RWPE2 (cell line): ENCODE data around the gene TNKS1BP1.

Experiments used
- ATAC-seq: fragments of 200-7000 bp; cut with Tn5 transposase; 3 replicates; pipeline ENCODE4 v1.9.1; 2021; ENCODE audit warnings: low read depth
- DNase-seq: peaks from one replicate; pipeline ENCODE4 v3.0.0-alpha.2; 2020; ENCODE audit warnings: low spot score
- H3K27ac ChIP-seq: fragments of 450-650 bp; 2 replicates; pipeline ENCODE4 v1.5.1; 2017; ENCODE audit warnings: mild to moderate bottlenecking; ENCODE audit not compliant: poor library complexity, severe bottlenecking
- H3K27me3 ChIP-seq: fragments of 250-450 bp; sonication (Bioruptor Pico); 2 replicates; pipeline ENCODE4 v1.5.1; 2021; ENCODE audit warnings: mild to moderate bottlenecking, moderate library complexity; ENCODE audit not compliant: insufficient read depth, poor library complexity, severe bottlenecking
- H3K36me3 ChIP-seq: fragments of 250-450 bp; sonication (Bioruptor Pico); 2 replicates; pipeline ENCODE4 v1.5.1; 2020; ENCODE audit warnings: low read depth, mild to moderate bottlenecking, moderate library complexity
- H3K4me1 ChIP-seq: fragments of 250-450 bp; sonication (Bioruptor Pico); 2 replicates; pipeline ENCODE4 v1.5.1; 2021; ENCODE audit warnings: mild to moderate bottlenecking, moderate library complexity; ENCODE audit not compliant: insufficient read depth, poor library complexity, severe bottlenecking
- H3K4me3 ChIP-seq: fragments of 250-450 bp; sonication (Bioruptor Pico); 2 replicates; pipeline ENCODE4 v1.5.1; 2021; ENCODE audit warnings: mild to moderate bottlenecking, moderate library complexity; ENCODE audit not compliant: severe bottlenecking
- H3K9me3 ChIP-seq: fragments of 250-450 bp; sonication (Bioruptor Pico); 2 replicates; pipeline ENCODE4 v1.5.1; 2021; ENCODE audit warnings: mild to moderate bottlenecking, moderate library complexity; ENCODE audit not compliant: severe bottlenecking
- CTCF ChIP-seq: fragments of 450-650 bp; IDR thresholded peaks from one replicate; pipeline ENCODE4 v1.5.1; 2017; ENCODE audit warnings: mild to moderate bottlenecking, moderate library complexity; ENCODE audit not compliant: poor library complexity, severe bottlenecking

The TNKS1BP1 gene

GRCh38 chr11:57353446-57353845, 28.7 kb upstream of the TNKS1BP1 start:
- Histone ChIP-seq H3K4me3 (no peak overlapping the region), H3K27me3 (no peaks in the 10 kb centered on the region), H3K36me3 (no peaks in the 10 kb centered on the region), H3K27ac (no peak overlapping the region), H3K9me3 (no peaks in the 10 kb centered on the region), H3K4me1 (no peaks in the 10 kb centered on the region)
- TF ChIP-seq CTCF = no peak
- DNase-seq (no peak), ATAC-seq (no peak)

GRCh38 chr11:57353036-57353435, 28.3 kb upstream of the TNKS1BP1 start:
- Histone ChIP-seq H3K27me3 (no peaks in the 10 kb centered on the region), H3K4me3 (no peak overlapping the region), H3K4me1 (no peaks in the 10 kb centered on the region), H3K27ac (no peak overlapping the region), H3K9me3 (no peaks in the 10 kb centered on the region), H3K36me3 (no peaks in the 10 kb centered on the region)
- TF ChIP-seq CTCF = no peak
- DNase-seq = no peak
- ATAC-seq = no peak

DNA sequence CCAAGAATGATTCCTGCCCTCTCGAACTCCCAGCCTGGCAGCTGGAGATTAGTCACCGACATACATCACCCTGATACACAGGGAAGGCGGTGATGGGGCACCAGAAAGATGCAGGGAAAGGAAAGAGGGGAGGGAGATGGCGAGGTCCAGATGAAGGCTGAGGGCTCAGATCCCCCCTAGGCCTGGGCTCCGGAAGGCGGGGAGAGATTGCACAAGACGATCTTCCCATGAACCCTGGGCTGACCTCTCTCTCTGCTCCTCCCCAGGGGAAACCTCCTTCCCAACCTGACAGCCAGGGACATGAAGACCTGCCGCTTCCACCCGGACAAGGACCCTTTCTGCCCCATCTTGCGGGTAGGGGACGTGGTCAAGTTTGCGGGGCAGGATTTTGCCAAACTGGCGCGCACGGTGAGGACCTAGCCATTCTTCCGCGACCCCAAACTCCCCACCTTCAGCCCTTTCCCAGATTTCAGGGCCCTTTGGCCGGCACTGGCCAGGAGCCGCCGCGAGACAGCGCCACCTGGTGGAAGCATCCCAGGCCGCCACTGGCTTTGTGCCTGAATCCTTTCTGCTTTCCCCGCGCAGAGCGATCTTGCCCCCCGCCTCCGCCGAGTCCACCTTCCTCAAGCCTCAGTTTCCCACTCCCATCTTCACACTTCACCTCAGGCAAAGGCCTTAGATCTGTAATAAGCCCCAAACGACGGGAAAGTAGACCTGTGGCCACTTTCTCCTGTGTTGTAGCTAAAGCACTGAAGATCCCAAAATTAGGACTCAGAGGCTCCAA, 24.9 kb upstream of the TNKS1BP1 start:
- ATAC-seq (peak; percentile 47; the same call in 1 of the 3 replicates), DNase-seq (no peak)

GRCh38 chr11:57348636-57349313, 24.0 kb upstream of the TNKS1BP1 start:
- Histone ChIP-seq H3K4me3 (no peak overlapping the region), H3K27me3 (no peaks in the 10 kb centered on the region), H3K4me1 (no peaks in the 10 kb centered on the region), H3K36me3 (no peaks in the 10 kb centered on the region), H3K9me3 (no peaks in the 10 kb centered on the region), H3K27ac (no peak overlapping the region)
- no peak for ATAC-seq
- no peak for DNase-seq
- no peak for TF ChIP-seq CTCF

More for the DNA sequence above, 24.9 kb upstream of the TNKS1BP1 start:
- no peaks in the 10 kb centered on the region for H3K9me3 ChIP-seq
- no peak overlapping the region for H3K27ac ChIP-seq
- no peaks in the 10 kb centered on the region for H3K4me1 ChIP-seq
- H3K36me3 ChIP-seq = no peaks in the 10 kb centered on the region
- H3K4me3 ChIP-seq = no peak overlapping the region
- no peaks in the 10 kb centered on the region for H3K27me3 ChIP-seq
- peak; percentile 82 for TF ChIP-seq CTCF

GRCh38 chr11:57348052-57348451, 23.3 kb upstream of the TNKS1BP1 start:
- no peaks in the 10 kb centered on the region for H3K27me3 ChIP-seq
- H3K27ac ChIP-seq = no peak overlapping the region
- DNase-seq (no peak), ATAC-seq (no peak)
- no peaks in the 10 kb centered on the region for H3K4me1 ChIP-seq
- H3K4me3 ChIP-seq = no peak overlapping the region
- H3K9me3 ChIP-seq = no peaks in the 10 kb centered on the region
- no peak for TF ChIP-seq CTCF
- no peaks in the 10 kb centered on the region for H3K36me3 ChIP-seq
